Left lung (tissue), 10 donors: ENCODE data around the gene RSPH1. TPM values are rescaled to one million over a fixed set of nuclear protein-coding genes. Genes with fewer than 3 reads are reported as not detected.

Source experiments
- ATAC-seq: fragments of 200-7000 bp; cut with Tn5 transposase; one replicate; pipeline ENCODE4 v1.9.1; 2020; ENCODE audit warnings: moderate library complexity
- DNase-seq, 4 donors: peaks; one replicate each; pipeline ENCODE4 v3.0.0-alpha.2; 2013 to 2020
- H3K27ac ChIP-seq, 2 donors: fragments of 200-600 bp; sonication (generic) in 1 of 2; one replicate each; pipeline versions ENCODE4 v1.5.0 to v1.8.0; 2020 to 2021
- H3K27me3 ChIP-seq, 2 donors: fragments of 200-600 bp; sonication (generic) in 1 of 2; one replicate each; pipeline versions ENCODE4 v1.5.0 to v1.8.0; 2020 to 2021
- H3K36me3 ChIP-seq, 2 donors: fragments of 200-600 bp; sonication (generic) in 1 of 2; one replicate each; pipeline versions ENCODE4 v1.5.0 to v1.8.0; 2020 to 2021
- H3K4me1 ChIP-seq, 2 donors: fragments of 200-600 bp; one replicate each; pipeline ENCODE4 v1.8.0; 2021
- H3K4me3 ChIP-seq, 2 donors: fragments of 200-600 bp; sonication (generic) in 1 of 2; one replicate each; pipeline versions ENCODE4 v1.5.0 to v1.8.0; 2020 to 2021; ENCODE audit warnings: mild to moderate bottlenecking in 1 of 2
- H3K9me3 ChIP-seq, 2 donors: fragments of 200-600 bp; sonication (generic) in 1 of 2; one replicate each; pipeline versions ENCODE4 v1.5.0 to v1.8.0; 2020 to 2021
- intact Hi-C, 2 donors: fragments of 100-400 bp; cut with DNase I; formaldehyde crosslinking; loops; one replicate each; pipeline versions ENCODE4 v1.11.2 to v1.14.2; 2022
- polyA plus RNA-seq, 6 donors: library from polyadenylated mRNA; unstranded; fragments of 120-200 nt; gene quantifications; one replicate each; pipeline ENCODE4 v1.2.1, GENCODE V29; 2013; ENCODE audit not compliant: insufficient read length in 6 of 6
- total RNA-seq, 2 donors: library from RNA; stranded (reverse); fragmentation: NEBNext Ultra II Directional; extraction: Animal tissue kit (Norgen Biotek cat#: 25700); gene quantifications; one replicate each; pipeline ENCODE4 v1.2.1, GENCODE V29; 2021
- TF ChIP-seq, protein P1 (sequence below), 2 donors: fragments of 200-600 bp; sonication (generic) in 1 of 2; IDR thresholded peaks; one replicate each; pipeline versions ENCODE4 v1.5.0 to v1.8.0; 2021; ENCODE audit warnings: antibody characterized with exemption in 2 of 2
- donor health status: DM: no; HTN: yes; CAD: no.
- donor health status: DM: no; HTN: no; CAD: no.

Gene RSPH1
- total and polyA plus RNA-seq, 8 donors: 0.73 to 27.3 (median 13.4) TPM

DNA sequence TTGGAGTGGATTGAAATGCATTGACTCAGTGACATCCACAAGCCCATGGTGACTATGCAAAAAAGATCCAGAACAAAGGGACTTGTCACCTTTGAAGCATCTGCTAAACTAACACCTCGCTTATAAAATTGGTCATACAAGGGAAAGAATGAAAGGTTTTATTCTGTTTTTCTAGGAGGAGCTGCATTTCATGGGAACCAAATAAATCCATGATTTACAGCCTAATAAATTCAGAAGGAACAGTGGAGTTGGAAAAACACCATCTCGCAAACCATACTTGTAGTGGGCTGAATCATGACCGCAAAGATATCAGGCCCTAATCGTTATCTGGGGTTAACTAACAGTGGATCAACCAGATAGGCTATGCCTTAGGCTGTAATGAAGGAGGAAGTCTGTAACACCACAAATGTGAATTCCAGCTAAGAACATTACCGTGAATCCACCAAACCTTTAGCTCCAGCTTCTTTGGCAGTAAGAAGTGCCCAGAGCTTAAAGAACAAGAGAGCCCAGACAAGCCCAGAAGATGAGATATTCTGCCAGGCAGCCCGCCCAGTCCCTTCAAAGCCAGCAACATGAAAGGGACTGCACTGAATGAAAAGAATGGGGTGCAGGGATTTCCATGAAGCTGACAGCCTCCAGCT, 27.4 kb downstream of the RSPH1 start:
- TF ChIP-seq, protein P1, sequence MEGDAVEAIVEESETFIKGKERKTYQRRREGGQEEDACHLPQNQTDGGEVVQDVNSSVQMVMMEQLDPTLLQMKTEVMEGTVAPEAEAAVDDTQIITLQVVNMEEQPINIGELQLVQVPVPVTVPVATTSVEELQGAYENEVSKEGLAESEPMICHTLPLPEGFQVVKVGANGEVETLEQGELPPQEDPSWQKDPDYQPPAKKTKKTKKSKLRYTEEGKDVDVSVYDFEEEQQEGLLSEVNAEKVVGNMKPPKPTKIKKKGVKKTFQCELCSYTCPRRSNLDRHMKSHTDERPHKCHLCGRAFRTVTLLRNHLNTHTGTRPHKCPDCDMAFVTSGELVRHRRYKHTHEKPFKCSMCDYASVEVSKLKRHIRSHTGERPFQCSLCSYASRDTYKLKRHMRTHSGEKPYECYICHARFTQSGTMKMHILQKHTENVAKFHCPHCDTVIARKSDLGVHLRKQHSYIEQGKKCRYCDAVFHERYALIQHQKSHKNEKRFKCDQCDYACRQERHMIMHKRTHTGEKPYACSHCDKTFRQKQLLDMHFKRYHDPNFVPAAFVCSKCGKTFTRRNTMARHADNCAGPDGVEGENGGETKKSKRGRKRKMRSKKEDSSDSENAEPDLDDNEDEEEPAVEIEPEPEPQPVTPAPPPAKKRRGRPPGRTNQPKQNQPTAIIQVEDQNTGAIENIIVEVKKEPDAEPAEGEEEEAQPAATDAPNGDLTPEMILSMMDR (IDR thresholded peaks at IDR 0.05): no peak
- Histone ChIP-seq H3K36me3 (no peaks in the 10 kb centered on the region), H3K27ac (no peak overlapping the region), H3K27me3 (no peaks in the 10 kb centered on the region), H3K4me3 (no peak overlapping the region), H3K4me1 (peaks cover 0 to 14% of the 10 kb centered on the region in 2 donors), H3K9me3 (no peaks in the 10 kb centered on the region)
- intact Hi-C loops: no loop called here
- DNase-seq: no peak
- no peak for ATAC-seq

DNA sequence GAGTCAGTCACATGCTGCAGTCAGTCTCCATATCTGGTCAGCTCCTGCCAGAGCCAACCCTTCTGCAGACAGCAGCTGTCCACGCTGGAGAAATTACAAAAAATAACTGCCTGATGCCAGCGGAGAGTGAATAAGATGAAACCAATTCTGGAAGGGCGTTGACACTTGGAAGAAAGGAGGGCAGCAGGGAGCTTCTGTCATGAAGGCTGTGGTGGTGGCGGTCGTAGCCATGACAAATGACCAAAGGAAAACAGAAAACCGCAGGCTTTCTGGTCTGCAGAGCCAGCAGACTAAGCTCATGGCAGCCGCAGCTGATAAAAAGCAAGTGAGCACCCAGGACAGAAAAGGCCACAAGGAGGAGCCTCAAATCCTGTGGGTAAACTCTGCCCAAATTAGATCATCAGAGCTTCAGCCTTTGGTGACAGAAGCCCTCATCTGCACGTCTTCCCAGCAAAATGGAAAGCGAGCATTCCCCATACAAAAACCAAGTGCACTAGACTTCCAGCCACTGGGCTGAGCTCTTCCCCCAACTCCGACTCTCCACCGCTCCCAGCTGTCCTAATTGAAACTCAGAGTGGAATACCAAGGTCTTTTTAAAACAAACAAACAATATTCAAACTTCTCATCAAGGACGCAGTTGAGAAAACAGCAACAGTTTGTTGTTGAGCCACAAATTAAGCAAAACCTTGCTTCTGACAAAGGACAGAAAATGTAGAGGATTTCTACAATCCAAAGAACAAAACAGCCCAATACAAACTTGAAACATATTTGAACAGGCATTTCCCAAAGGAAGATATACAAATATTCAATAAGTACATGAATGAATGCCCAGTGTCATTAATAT, 28.7 kb downstream of the RSPH1 start:
- H3K4me1 ChIP-seq: peaks cover 0 to 12% of the 10 kb centered on the region in 2 donors
- H3K27ac ChIP-seq: no peak overlapping the region
- H3K36me3 ChIP-seq: no peaks in the 10 kb centered on the region
- H3K9me3 ChIP-seq: no peaks in the 10 kb centered on the region
- DNase-seq: no peak
- intact Hi-C loops: no loop called here
- no peaks in the 10 kb centered on the region for H3K27me3 ChIP-seq
- H3K4me3 ChIP-seq: no peak overlapping the region
- TF ChIP-seq, protein P1 (IDR thresholded peaks at IDR 0.05): no peak
- ATAC-seq: no peak

DNA sequence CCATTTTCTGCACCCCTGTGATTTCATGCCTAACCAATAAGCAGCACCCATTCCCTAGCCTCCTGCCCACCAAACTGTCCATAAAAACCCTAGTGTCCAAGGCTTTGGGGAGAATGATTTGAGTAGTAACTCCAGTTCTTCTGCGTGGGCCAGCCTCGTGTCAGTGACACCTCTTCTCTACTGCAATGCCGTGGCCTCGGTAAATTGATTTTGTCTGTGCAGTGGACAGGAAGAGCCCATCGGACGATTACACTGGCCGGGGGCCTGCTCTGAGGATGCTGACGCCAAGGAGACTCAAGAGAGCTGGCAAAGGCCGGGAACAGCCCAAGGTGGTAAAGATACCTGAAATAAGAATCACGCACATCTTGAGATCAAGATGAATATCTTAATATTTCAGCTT, 29.3 kb downstream of the RSPH1 start:
- TF ChIP-seq, protein P1 (IDR thresholded peaks at IDR 0.05): no peak
- ATAC-seq (no peak), DNase-seq (no peak)
- Histone ChIP-seq H3K27ac (no peak overlapping the region), H3K4me3 (no peak overlapping the region), H3K36me3 (no peaks in the 10 kb centered on the region), H3K4me1 (peaks cover 0 to 12% of the 10 kb centered on the region in 2 donors), H3K9me3 (no peaks in the 10 kb centered on the region), H3K27me3 (no peaks in the 10 kb centered on the region)
- intact Hi-C loops: no loop called here

DNA sequence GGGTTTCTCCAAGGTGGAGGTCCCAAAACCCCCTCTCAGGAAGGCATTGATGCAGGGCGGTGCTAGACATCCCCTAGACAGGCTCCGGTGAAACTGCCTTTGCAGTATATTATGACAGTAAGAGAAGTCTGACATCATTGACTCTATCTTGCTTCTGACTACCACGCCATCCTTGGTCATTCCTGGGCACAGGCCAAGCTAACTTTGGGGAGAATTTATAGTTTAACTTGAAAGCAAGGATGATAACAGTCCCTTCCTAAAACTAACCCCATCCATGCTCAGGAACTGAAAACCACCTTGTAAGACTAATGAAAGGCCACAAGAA, 30.3 kb downstream of the RSPH1 start:
- TF ChIP-seq, protein P1 (IDR thresholded peaks at IDR 0.05): no peak
- intact Hi-C loops: no loop called here
- no peak overlapping the region for H3K4me3 ChIP-seq

DNA sequence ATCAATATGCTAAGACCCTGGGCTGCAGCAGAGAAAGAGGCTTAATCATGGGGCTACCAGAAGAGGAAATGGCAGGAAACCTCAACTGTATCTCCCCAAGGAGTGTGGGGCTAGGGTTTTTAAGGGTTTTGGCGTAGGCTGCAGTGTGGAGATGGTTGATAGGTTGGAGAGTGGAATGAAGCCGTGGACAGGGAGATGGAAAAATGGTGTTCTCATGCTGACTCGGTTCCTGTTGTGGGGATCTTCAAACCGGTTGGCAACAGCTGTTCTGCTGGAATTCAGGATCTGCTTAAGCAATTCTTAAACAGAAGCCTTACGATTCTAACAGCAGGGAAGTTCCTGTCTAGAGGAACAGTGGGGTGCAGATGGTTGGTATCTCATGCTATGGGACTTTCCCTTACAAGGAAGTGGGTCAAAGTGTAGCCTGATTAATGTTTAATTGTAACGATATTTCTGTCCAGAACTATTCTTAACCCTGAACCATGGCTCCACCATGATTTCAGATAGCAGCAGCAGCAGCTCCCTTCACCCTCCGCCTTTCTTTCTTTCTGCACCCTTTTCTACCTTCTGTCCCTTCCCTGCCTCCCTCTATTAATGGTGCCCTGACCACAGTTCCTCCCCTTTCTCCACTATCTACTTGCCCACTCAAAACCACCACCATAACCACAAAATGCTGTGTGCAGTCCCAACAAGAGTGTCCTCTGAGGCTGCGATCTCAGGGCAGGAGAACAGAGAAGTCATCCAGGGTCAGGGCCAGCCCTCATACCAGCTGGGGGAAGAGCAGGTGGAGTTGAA, 30.8 kb downstream of the RSPH1 start:
- H3K27me3 ChIP-seq: no peaks in the 10 kb centered on the region
- peaks cover 0 to 12% of the 10 kb centered on the region in 2 donors for H3K4me1 ChIP-seq
- TF ChIP-seq, protein P1 (IDR thresholded peaks at IDR 0.05): no peak
- intact Hi-C loops: no loop called here
- no peak overlapping the region for H3K4me3 ChIP-seq
- H3K9me3 ChIP-seq: no peaks in the 10 kb centered on the region
- no peaks in the 10 kb centered on the region for H3K36me3 ChIP-seq
- no peak overlapping the region for H3K27ac ChIP-seq
- ATAC-seq (peak; percentile 30), DNase-seq (no peak)

More for the DNA sequence above, 30.3 kb downstream of the RSPH1 start:
- no peaks in the 10 kb centered on the region for H3K36me3 ChIP-seq
- ATAC-seq (no peak), DNase-seq (no peak)
- peaks cover 0 to 12% of the 10 kb centered on the region in 2 donors for H3K4me1 ChIP-seq
- H3K27ac ChIP-seq: no peak overlapping the region
- H3K27me3 ChIP-seq: no peaks in the 10 kb centered on the region
- no peaks in the 10 kb centered on the region for H3K9me3 ChIP-seq
